Mesendoderm (in vitro differentiated cells): ENCODE measurements around the gene MAGEA2.
"Not testable (repeated sequence)": the region's sequence is repeated elsewhere in the genome, so short reads cannot be mapped to it uniquely, and the experiment has no call there.

Experiments used
- DNase-seq: peaks from one replicate; pipeline ENCODE4 v3.0.0; 2013
- H2AK5ac ChIP-seq: 2 replicates; pipeline ENCODE4 v1.6.1; 2013; ENCODE audit warnings: low read length, inconsistent platforms
- H2BK120ac ChIP-seq: 2 replicates; pipeline ENCODE4 v1.6.1; 2013; ENCODE audit warnings: low read depth, mild to moderate bottlenecking, low read length, moderate library complexity, mixed read lengths
- H2BK15ac ChIP-seq: replicated peaks from 2 replicates; pipeline ENCODE4 v1.6.1; 2013; ENCODE audit warnings: low read depth, mild to moderate bottlenecking, moderate library complexity
- H2BK5ac ChIP-seq: 2 replicates; pipeline ENCODE4 v1.6.1; 2013; ENCODE audit warnings: low read length, inconsistent platforms
- H3K18ac ChIP-seq: 2 replicates; pipeline ENCODE4 v1.6.1; 2013; ENCODE audit warnings: mild to moderate bottlenecking, low read length, mixed read lengths
- H3K23ac ChIP-seq: one replicate; pipeline ENCODE4 v1.6.1; 2013; ENCODE audit warnings: low read length
- H3K27ac ChIP-seq: 2 replicates; pipeline ENCODE4 v1.5.1; 2013; ENCODE audit warnings: low read depth, mild to moderate bottlenecking, inconsistent platforms, low read length, moderate library complexity
- H3K27me3 ChIP-seq: 2 replicates; pipeline ENCODE4 v1.6.1; 2013; ENCODE audit warnings: low read length, control low read depth, mild to moderate bottlenecking, inconsistent platforms; ENCODE audit not compliant: insufficient read depth, poor library complexity
- H3K36me3 ChIP-seq: 2 replicates; pipeline ENCODE4 v1.6.1; 2013; ENCODE audit warnings: low read length, inconsistent platforms; ENCODE audit not compliant: control insufficient read depth, insufficient read depth
- H3K4ac ChIP-seq: one replicate; pipeline ENCODE4 v1.6.1; 2013; ENCODE audit warnings: low read depth, mild to moderate bottlenecking, low read length, moderate library complexity
- H3K4me1 ChIP-seq: 2 replicates; pipeline ENCODE4 v1.6.1; 2013; ENCODE audit warnings: low read depth, low read length, inconsistent platforms; ENCODE audit not compliant: control insufficient read depth
- H3K4me2 ChIP-seq: 2 replicates; pipeline ENCODE4 v1.6.1; 2013; ENCODE audit warnings: low read length
- H3K4me3 ChIP-seq: 2 replicates; pipeline ENCODE4 v1.5.1; 2013; ENCODE audit warnings: mild to moderate bottlenecking, low read length
- H3K56ac ChIP-seq: one replicate; pipeline ENCODE4 v1.6.1; 2013; ENCODE audit warnings: low read length
- H3K79me1 ChIP-seq: 2 replicates; pipeline ENCODE4 v1.6.1; 2013; ENCODE audit warnings: low read length, inconsistent platforms
- H3K79me2 ChIP-seq: 2 replicates; pipeline ENCODE4 v1.6.1; 2013; ENCODE audit warnings: mild to moderate bottlenecking, low read length; ENCODE audit not compliant: control insufficient read depth, insufficient read depth
- H3K9ac ChIP-seq: 2 replicates; pipeline ENCODE4 v1.6.1; 2013; ENCODE audit warnings: low read length, inconsistent platforms
- H4K5ac ChIP-seq: one replicate; pipeline ENCODE4 v1.6.1; 2013; ENCODE audit warnings: low read length
- H4K8ac ChIP-seq: one replicate; pipeline ENCODE4 v1.6.1; 2013; ENCODE audit warnings: low read depth, mild to moderate bottlenecking, control low read depth, low read length, moderate library complexity
- WGBS: extraction: QIAGEN DNeasy Blood & Tissue Kit; methylation state at CpG from one replicate; pipeline ENCODE4 v1.1.7; 2013; ENCODE audit warnings: low lambda C conversion rate, missing lambda C conversion rate; ENCODE audit not compliant: insufficient coverage; ENCODE audit errors: extremely low coverage; 5-methylcytosine and 5-hydroxymethylcytosine counted together

Gene MAGEA2

GRCh38 chrX:152713815-152714787 lies 39.5 kb downstream of the MAGEA2 start, which contains the start of gene MAGEA2B:
Gene MAGEA2B (plus strand): TSS chrX:152714628. CDS start chrX:152717107, 2,479 bp downstream.
- H3K27me3 ChIP-seq, H3K4ac ChIP-seq, H3K4me3 ChIP-seq, H3K9ac ChIP-seq, H2BK5ac ChIP-seq, H3K18ac ChIP-seq, H3K4me2 ChIP-seq, H3K79me1 ChIP-seq, H2BK120ac ChIP-seq, DNase-seq, H3K23ac ChIP-seq, H3K36me3 ChIP-seq, H2AK5ac ChIP-seq, H3K4me1 ChIP-seq, H3K27ac ChIP-seq, H2BK15ac ChIP-seq, H4K5ac ChIP-seq, H4K8ac ChIP-seq, H3K56ac ChIP-seq, H3K79me2 ChIP-seq: not testable (repeated sequence)
- WGBS: no CpG with 5 or more reads among the region's 35 CpGs

- not testable (repeated sequence) for H3K27ac ChIP-seq, H3K56ac ChIP-seq, H3K79me2 ChIP-seq, H3K18ac ChIP-seq, H3K23ac ChIP-seq, DNase-seq, H2BK120ac ChIP-seq, H3K36me3 ChIP-seq, H3K4ac ChIP-seq, H2BK15ac ChIP-seq, H4K8ac ChIP-seq, H2AK5ac ChIP-seq, H3K4me2 ChIP-seq, H3K4me3 ChIP-seq, H3K9ac ChIP-seq, H2BK5ac ChIP-seq, H3K4me1 ChIP-seq, H4K5ac ChIP-seq, H3K79me1 ChIP-seq, H3K27me3 ChIP-seq
- WGBS: no CpG with 5 or more reads among the region's 5 CpGs
These were observed 40.4 kb downstream of the MAGEA2 start for GRCh38 chrX:152713195-152713594.

GRCh38 chrX:152709173-152709572 lies 44.5 kb downstream of the MAGEA2 start, which contains the start of gene CSAG2:
Gene CSAG2 (minus strand): TSS chrX:152709273. CDS start chrX:152709112, 161 bp downstream.
- WGBS: no CpG with 5 or more reads among the region's 2 CpGs
- H3K27me3 ChIP-seq, H2BK15ac ChIP-seq, H4K5ac ChIP-seq, H3K79me2 ChIP-seq, H3K27ac ChIP-seq, DNase-seq, H3K36me3 ChIP-seq, H2BK120ac ChIP-seq, H4K8ac ChIP-seq, H3K79me1 ChIP-seq, H3K4me2 ChIP-seq, H3K4ac ChIP-seq, H3K23ac ChIP-seq, H3K4me1 ChIP-seq, H3K18ac ChIP-seq, H2AK5ac ChIP-seq, H3K9ac ChIP-seq, H3K56ac ChIP-seq, H2BK5ac ChIP-seq, H3K4me3 ChIP-seq: not testable (repeated sequence)

- WGBS: no CpG with 5 or more reads among the region's 7 CpGs
- not testable (repeated sequence) for H3K18ac ChIP-seq, H3K4ac ChIP-seq, H4K5ac ChIP-seq, H2BK15ac ChIP-seq, H2AK5ac ChIP-seq, H2BK5ac ChIP-seq, H3K27ac ChIP-seq, DNase-seq, H3K27me3 ChIP-seq, H3K23ac ChIP-seq, H3K79me2 ChIP-seq, H3K4me1 ChIP-seq, H3K56ac ChIP-seq, H3K9ac ChIP-seq, H2BK120ac ChIP-seq, H3K4me3 ChIP-seq, H3K79me1 ChIP-seq, H3K36me3 ChIP-seq, H3K4me2 ChIP-seq, H4K8ac ChIP-seq
These were observed 47.1 kb downstream of the MAGEA2 start for GRCh38 chrX:152706500-152706899.

- not testable (repeated sequence) for H3K4ac ChIP-seq, H3K79me2 ChIP-seq, H3K79me1 ChIP-seq, H2BK120ac ChIP-seq, H2BK5ac ChIP-seq, H3K4me2 ChIP-seq, H3K36me3 ChIP-seq, H3K27ac ChIP-seq, H4K5ac ChIP-seq, H4K8ac ChIP-seq, H3K4me3 ChIP-seq, H3K56ac ChIP-seq, H2AK5ac ChIP-seq, DNase-seq, H3K23ac ChIP-seq, H2BK15ac ChIP-seq, H3K9ac ChIP-seq, H3K4me1 ChIP-seq, H3K27me3 ChIP-seq, H3K18ac ChIP-seq
- WGBS: no CpG with 5 or more reads among the region's 5 CpGs
These were observed 53.3 kb downstream of the MAGEA2 start for GRCh38 chrX:152700390-152700789.
